ENCODE measurements around the gene CEP170B. TPM values are rescaled to one million over a fixed set of nuclear protein-coding genes. Genes with fewer than 3 reads are reported as not detected.
"Not testable (repeated sequence)": the region's sequence is repeated elsewhere in the genome, so short reads cannot be mapped to it uniquely, and the experiment has no call there.

CEP170B gene
- total RNA-seq, 2 donors from 2014 or later = 26.8 to 47.0 TPM

DNA sequence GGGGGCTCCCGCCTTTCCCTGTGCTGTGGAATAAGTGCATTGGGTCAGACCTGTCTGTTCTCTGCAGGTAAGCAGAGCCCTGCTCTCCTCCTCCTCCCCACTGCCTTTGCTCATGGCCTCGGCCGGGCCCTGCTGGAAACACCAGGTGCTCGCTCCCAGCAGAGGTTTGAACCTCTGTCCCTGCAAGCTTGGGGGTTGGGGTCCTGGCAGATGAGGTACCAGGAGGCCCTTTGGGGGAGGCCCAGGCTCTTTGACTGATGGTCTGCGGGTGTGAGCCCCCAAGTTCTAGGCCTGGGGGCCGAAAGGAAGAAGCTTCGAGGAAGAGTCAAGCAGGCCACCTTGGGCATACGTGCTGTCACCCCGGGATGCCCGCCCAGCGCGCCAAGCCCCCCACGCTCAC lies 22.1 kb upstream of the CEP170B start:
- peak; percentile 56 for DNase-seq (ENCODE audit: low spot score)
- intact Hi-C loops (cut with DNase I) = no loop called here

DNA sequence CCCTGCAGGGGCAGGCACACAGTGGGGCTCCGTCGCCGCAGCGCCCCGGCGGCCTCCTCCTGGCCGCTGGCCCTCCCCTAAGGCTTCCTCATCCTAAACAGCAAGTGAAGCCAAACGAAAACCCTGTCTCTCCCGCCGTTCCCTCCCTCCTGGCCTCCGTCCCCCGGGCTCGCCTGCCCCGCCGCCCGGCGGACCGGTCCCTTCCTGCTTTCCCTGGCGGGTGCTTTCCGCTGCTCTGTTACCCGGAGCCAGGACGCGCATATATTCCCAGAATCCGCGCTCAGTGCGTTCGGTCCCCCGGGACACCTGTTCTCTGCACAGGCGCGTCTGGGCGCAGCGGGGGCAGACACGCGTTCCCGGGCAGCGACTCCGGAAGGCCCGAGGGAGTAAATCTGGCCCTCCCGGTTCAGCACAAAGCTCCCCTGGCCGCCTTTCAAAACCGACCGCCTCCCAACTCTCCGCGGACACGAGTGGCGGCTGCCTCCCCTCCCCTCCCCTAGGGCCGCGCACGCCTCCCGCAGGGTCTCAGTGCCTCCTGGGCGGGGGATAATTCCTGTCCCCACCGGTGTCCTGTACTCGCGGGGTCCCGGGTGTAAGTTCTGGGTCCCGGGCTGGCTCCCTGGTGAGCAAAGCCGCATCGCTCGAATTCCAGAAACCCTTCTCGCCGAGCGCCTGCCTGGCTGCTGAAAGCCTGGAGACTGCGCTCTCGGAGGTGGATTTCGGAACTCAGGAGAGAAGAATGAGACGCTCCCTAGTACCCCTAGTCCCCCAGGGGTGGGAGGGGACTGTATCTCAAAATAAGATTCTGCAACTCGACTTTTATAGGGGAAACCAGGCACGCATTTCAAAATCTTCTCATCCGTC lies 21.4 kb upstream of the CEP170B start:
- intact Hi-C loops (cut with DNase I) = no loop called here
- peak; percentile 79 for DNase-seq (ENCODE audit: low spot score)

DNA sequence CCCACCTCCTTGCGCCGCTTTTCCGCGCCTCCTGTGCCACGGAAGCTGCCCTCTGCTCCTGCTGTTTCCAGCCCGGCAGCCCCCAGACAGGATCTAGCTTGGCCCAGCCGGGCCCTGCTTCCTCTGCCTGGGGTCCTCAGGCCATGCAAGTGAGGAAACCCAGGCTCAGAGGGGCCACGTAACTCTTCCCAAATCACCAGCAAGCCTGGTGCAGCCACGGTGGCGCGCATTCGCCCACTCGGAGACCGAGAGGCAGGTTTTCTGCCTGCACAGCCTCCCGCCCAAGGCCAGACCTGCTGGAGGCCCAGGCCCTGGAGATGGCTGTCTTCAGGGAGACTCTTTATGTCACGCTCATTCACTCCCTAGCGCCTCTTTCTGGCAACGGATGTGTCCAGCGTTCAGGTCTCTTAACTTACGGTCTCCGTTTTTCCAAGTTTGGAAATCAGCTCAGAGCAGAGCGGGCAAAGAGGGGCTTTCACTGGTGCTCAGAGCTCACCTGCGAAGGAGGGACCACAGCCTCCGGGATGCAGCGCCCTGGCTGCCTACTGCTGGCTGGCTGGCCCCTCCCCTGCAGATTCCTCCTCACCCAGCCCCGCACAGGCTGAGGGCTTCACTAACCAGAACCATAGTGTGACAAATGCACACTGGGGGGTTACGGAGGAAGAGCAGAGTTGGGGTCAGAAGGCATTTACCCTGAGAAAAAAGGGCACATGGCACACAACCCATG lies 20.6 kb upstream of the CEP170B start:
- intact Hi-C loops (cut with DNase I) = no loop called here
- peak; percentile 75 for DNase-seq (ENCODE audit: low spot score)

DNA sequence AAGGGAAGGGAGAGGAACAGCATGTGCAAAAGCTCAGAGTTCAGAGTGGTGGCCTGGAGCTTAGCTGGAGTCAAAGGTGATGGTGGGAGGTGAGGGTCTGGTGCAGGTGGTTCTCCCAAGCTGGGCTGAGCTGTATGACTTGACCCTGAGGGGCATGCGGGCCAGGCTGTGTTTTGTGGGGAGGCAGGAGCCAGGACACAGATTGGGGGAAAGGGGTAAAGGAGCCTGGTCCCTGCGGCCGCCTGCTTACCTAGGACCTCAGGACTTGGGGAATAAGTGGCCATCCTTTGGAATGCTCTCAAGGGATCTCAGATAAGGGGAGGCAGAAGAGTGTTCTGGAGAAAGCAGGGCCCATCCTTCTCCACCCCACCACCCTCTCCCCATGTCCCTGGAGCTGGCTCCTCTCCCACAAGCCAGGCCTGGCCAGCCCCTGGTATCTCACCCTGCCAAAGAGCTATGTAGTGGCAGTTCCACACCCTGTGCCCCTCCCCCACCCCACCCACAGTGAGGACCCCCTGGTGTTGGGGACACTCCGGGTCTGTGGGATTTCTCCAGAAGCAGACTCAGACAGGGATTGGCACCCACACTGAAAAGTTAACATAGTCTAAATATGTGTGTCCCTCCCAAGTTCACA lies 19.9 kb upstream of the CEP170B start:
- intact Hi-C loops (cut with DNase I) = no loop called here
- peak; percentile 44 for DNase-seq (ENCODE audit: low spot score)

DNA sequence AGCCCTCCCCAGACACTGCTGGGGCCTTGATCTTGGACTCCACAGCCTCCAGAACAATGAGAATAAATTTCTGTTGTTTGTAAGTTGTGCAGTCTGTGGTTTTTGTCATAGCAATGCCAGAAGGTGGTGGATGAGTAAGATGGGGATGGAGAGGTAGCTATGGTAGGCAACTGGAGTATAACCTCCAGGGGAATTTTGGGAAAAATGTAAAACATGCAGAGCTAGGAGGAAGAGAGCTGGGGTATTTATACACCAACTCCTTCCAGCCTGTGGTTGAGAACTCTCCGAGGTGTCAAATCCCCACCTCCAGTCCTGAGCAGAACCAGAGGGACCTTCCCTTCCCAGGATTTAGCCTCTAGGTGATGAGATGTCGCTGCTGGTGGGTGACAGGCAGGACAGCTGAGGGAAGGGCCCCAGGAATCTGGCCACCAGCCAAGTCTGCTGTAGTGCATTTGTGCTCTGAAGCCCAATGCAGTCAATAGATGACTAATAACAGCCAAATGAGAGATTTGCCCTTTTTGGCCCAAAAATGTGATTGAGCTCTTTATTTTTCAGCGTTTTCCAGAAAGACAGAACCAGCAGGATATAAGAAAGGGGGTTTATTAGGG lies 19.1 kb upstream of the CEP170B start:
- intact Hi-C loops (cut with DNase I) = no loop called here
- peak; percentile 17 for DNase-seq (ENCODE audit: low spot score)

DNA sequence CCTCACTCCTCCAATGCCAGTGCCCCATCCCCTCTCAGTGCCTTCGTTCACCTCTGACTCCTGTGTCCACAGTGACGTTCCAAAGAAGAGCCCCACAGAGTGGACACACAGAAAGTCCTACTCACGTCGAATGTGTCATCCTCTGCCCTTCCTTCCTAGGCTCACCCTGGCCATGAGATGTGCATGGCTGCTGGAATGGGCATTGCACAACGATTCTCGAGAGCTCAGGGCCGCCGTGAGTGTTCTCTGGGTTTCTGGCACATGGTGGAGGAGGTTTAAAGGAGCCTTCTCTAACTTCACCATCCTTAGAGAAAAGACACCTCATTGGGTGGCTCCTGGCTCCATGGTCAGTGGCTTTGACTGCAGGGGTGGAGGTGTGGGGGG lies 12.8 kb upstream of the CEP170B start:
- DNase-seq (ENCODE audit: low spot score) = peak; percentile 41
- intact Hi-C loops (cut with DNase I) = no loop called here

DNA sequence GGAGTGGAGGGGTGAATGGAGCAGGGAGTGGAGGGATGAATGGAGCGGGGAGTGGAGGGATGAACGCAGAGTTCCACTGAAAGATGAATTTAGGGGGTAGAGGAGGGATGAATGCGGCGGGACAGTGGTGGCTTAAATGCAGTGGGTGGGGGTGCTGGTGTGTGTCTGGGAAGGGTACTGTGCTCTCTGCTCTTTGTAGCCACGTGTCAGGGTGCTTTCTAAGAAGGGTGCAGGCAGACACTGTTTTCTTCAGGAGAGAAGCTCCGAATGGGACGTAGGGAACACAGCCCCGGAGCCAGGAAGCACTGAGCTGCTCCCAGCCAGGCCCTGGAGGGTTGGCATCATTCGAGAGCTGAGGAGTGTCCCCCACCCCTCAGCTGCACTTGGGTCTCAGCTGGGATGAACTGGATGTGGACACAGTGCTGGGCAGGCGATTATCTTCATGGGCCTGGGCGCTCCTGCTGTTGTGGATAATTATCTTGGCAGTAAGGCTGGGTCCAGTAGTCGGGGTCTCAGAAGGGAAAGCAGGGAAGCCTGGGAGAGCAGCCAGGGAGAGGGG lies 9.5 kb upstream of the CEP170B start:
- peak; percentile 66 for DNase-seq (ENCODE audit: low spot score)

DNA sequence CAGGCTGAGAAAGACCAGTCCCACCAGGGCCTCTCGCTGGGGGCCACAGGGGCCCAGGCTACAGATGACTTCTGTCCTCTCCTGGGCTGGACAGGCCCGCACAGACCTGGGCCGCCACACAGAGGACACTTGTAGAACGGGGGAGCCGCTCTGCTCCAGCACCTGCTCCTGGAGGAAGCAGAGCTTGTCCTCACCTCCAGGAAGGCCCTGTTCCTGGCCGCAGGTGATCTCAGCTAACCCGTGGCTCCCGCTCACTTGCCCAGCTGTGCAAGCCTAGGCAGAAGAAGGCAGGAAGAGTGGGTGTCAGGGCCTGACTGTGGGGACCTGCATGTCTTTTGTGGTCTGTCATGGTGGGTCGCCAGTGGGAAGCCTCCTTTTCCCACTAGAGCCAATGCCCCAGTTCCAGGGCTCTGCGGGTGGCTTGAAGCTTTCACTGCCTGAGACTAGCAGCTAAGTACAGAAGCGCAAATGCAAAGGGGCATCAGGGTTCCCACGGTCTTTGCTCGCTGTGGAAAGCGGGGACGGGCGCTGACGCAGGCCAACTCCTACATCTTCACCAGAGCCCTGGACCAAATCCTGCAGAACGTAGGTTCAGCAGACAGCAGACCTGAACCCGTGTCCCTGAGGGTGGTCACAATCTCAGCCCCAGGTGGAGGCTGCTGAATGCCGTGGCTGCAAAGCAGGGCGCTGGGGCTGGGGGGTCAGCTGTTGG lies 8.8 kb upstream of the CEP170B start:
- intact Hi-C loops (cut with DNase I) = no loop called here

More for the DNA sequence above, 9.5 kb upstream of the CEP170B start:
- intact Hi-C loops (cut with DNase I) = no loop called here

DNA sequence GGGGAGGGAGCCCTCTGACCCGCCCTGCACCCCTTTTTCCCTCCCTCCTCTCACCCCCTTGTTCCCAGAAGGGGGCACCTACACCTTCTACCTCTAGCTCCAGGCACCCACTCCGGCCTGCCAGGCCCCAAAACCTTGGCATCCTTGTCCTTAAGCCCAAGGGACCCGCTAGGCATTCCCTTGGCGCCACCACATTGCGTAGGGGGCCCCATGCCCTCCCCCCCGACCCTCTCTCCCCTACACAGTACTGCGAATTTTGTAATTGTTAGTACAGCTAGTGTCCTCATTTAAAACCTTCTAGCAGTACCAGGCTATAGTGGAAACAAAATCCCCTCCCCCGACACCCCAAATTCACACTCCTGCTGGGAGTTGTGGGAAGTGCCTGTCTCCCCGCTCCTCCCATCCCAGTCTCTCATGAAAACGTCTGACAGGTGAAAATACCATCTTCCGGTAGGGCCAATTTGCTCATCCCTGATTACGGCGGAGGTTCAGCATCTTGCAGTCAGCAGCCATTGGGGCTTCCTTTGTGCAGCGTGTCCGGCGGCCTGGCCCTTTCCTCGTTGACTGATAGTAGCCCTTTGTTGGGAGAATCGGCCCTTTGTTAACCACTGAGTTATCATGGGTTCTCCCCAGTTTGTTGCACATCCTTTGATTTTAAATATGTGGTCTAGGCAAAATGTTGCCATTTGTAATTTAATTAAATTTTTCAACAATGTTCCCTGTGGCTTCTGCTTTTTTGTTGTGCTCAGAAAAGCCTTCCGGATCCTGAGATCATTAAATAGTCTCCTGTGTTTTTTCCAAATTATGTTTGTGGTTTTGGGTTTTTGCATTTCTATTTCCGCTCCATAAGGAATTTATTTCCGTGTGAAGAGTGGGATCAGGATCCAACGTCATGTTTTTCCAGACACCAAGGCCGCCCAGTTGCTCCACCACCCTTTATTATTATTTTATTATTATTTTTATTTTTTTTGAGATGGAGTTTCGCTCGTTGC lies 7.9 kb upstream of the CEP170B start:
- DNase-seq (ENCODE audit: low spot score) = peak; percentile 68
- intact Hi-C loops (cut with DNase I) = no loop called here

More for the DNA sequence above, 8.8 kb upstream of the CEP170B start:
- DNase-seq (ENCODE audit: low spot score) = peak; percentile 74

DNA sequence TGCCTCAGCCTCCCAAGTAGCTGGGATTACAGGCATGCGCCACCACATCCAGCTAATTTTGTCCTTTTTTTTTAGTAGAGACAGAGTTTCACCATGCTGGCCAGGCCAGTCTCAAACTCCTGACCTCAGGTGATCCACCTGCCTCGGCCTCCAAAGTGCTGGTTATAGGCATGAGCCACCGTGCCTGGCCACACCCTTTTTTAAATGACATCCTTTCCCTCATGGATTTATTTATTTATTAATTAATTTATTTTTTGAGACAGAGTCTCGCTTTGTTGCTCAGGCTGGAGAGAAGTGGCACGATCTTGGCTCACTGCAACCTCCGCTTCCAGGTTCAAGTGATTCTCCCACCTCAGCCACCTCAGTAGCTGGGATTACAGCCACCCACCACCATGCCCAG lies 7.1 kb upstream of the CEP170B start:
- DNase-seq (ENCODE audit: low spot score) = peak; percentile 30
- intact Hi-C loops (cut with DNase I) = not testable (repeated sequence)

DNA sequence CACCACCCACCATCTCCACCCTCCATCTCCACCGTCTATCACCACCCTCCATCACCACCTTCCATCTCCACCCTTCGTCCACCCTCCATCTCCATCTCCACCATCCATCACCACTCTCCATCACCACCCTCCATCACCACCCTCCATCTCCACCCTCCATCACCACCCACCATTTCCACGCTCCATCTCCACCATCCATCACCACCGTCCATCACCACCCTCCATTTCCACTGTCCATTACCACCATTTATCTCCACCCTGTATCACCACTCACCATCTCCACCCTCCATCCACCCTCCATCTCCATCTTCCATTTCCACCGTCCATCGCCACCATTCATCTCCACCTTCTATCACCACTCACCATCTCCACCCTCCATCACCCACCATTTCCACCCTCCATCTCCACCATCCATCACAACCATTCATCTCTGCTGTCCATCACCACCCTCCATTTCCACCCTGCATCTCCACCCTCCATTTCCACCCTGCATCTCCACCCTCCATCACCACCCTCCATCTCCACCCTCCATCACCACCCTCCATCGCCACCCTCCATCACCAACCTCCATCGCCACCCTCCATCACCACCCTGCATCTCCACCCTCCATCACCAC lies 6.1 kb upstream of the CEP170B start:
- peak; percentile 62 for DNase-seq (ENCODE audit: low spot score)
- intact Hi-C loops (cut with DNase I) = no loop called here

DNA sequence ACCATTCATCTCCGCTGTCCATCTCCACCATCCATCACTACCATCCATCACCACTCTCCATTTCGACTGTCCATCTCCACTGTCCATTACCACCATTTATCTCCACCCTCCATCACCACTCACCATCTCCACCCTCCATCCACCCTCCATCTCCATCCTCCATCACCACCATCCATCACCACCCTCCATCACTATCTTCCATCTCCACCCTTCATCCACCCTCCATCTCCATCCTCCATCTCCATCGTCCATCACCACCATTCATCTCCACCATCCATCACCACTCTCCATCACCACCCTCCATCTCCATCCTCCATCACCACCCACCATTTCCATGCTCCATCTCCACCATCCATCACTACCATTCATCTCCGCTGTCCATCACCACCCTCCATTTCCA lies 5.2 kb upstream of the CEP170B start:
- intact Hi-C loops (cut with DNase I) = no loop called here

DNA sequence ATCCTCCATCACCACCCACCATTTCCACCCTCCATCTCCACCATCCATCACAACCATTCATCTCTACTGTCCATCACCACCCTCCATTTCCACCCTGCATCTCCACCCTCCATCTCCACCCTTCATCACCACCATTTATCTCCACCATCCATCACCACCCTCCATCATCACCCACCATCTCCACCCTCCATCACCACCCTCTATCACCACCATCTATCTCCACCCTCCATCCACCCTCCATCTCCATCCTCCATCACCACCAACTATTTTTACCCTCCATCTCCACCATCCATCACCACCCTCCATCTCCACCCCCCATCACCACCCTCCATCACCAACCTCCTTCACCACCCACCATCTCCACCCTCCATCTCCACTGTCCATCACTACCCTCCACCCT lies 4.7 kb upstream of the CEP170B start:
- intact Hi-C loops (cut with DNase I) = no loop called here
- peak; percentile 10 for DNase-seq (ENCODE audit: low spot score)

More for the DNA sequence above, 5.2 kb upstream of the CEP170B start:
- no peak for DNase-seq (ENCODE audit: low spot score)

DNA sequence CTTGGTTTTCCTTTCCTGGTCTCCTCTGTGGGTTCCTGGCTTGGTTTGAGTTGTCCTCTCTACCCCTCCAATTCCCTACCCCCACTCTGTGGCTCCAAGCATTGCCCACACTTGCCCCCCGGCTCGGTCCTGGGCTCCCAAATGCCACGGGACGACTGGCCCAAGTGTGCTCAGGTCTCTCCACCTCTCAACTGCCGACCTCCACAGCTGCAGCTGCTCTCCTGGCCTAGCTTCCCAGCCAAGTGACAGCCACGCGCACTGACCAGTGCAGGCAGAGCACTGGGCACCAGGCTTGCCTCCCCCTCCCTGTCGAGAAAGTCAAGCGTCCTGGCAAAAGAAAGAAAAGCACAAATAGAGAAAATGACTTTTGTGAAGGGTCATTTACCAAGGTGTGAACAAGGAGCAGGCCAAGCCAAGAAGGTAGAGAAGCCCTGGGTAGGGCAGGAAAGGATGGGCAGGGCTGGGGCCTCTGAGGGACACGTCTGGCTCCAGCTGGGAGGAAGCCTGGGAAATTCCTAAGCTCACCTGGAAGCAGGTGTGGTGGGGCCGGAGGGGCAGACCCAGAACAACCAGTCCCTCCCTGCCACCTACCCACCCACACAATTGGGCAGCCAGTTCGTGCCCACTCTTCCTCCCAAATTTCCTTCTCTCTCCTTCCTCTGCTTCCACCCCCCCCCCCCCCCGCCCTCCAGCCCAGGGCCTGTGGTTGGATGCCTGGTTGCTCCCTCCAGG lies 1.8 kb upstream of the CEP170B start:
- DNase-seq (ENCODE audit: low spot score) = peak; percentile 40
- intact Hi-C loops (cut with DNase I) = no loop called here

DNA sequence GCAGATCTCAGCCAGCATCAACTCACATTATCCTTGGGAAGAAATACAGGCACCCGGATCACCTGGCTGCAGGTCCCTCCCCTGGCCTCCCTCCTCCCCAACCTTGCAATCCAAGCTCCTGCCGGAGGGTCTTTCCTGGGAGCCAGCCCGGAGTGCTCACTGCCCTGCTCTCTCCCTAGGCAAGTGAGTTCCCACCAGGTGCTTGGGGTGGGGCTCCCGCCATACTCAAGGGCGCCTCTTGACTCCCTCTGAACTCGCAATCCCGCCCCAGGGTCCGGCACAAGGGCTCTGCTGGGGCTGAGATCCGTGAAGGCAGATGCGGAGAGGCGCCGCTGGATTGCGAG lies 1.2 kb upstream of the CEP170B start:
- intact Hi-C loops (cut with DNase I) = no loop called here
- no peak for DNase-seq (ENCODE audit: low spot score)

DNA sequence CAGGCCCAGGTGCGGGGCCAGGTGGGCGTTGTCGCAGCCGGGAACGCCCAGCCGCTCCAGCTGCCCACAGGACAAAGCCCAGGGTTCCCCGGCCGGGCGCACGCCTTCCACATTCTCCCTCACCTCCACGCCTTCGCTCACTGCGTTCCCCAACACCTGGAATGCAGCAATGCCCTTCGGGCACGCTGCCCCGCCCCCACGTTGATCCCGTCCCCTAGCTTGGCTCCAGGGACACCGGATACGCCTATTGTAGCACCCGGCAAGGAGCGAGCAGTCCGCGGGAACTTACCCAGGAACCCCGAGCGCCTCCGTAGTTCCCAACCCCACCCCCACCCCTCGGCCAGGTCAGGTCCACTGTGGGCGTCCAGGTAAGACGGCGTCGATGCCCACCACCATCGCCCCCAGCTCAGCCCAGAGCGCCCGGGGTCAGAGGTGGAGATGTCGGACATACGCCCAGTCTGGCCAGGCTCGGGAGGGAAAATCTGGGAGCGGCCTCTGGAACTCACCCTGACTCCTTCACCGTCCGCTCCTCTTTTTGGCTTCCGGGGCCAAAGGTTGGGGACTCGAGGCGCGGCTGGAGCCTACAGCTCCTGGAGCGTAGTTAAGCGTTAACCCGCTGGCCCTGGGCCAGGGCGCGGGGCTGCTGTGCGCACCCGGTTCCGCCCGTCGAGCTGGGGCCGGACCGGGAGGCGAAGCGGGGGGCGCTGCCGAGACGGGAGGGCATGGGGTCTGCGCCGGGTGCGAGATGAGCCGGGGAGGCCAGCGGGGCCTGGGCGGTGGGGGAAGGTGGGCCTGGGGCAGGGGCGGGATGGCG lies 594 bp upstream of the CEP170B start:
- peak; percentile 79 for DNase-seq (ENCODE audit: low spot score)
- intact Hi-C loops (cut with DNase I) = no loop called here
